Loucy (cell line): ENCODE results near the gene CELA1.

ENCODE experiments used
- H2AFZ ChIP-seq: fragments of 200-600 bp; sonication (generic); 2 replicates; pipeline ENCODE4 v1.6.0; 2016; ENCODE audit warnings: antibody characterized with exemption, mild to moderate bottlenecking, low read length, moderate library complexity
- H3F3A ChIP-seq: fragments of 200-600 bp; 2 replicates; pipeline ENCODE4 v1.6.0; 2016; ENCODE audit warnings: antibody characterized with exemption, low read depth, mild to moderate bottlenecking
- H3K27me3 ChIP-seq: fragments of 200-600 bp; sonication (generic); 2 replicates; pipeline ENCODE4 v1.6.1; 2014; ENCODE audit warnings: low read length, mild to moderate bottlenecking; ENCODE audit not compliant: insufficient read depth, poor library complexity, severe bottlenecking
- H3K36me3 ChIP-seq: fragments of 200-600 bp; sonication (generic); 2 replicates; pipeline ENCODE4 v1.6.1; 2016; ENCODE audit warnings: low read length; ENCODE audit not compliant: insufficient read depth
- H3K4me1 ChIP-seq: fragments of 200-600 bp; sonication (generic); 2 replicates; pipeline ENCODE4 v1.5.1; 2014; ENCODE audit warnings: low read length, mild to moderate bottlenecking; ENCODE audit not compliant: insufficient read depth, poor library complexity, severe bottlenecking
- H3K4me2 ChIP-seq: fragments of 200-600 bp; sonication (generic); 2 replicates; pipeline ENCODE4 v1.6.0; 2014; ENCODE audit warnings: antibody characterized with exemption, low read length, low read depth, mild to moderate bottlenecking; ENCODE audit not compliant: poor library complexity, severe bottlenecking
- H3K4me3 ChIP-seq: fragments of 200-600 bp; sonication (generic); 2 replicates; pipeline ENCODE4 v1.5.1; 2014; ENCODE audit warnings: low read length, mild to moderate bottlenecking, mixed read lengths; ENCODE audit not compliant: poor library complexity, severe bottlenecking
- H3K79me2 ChIP-seq: fragments of 200-600 bp; sonication (generic); 2 replicates; pipeline ENCODE4 v1.6.1; 2014; ENCODE audit warnings: low read length; ENCODE audit not compliant: insufficient read depth
- H3K9ac ChIP-seq: fragments of 200-600 bp; sonication (generic); 2 replicates; pipeline ENCODE4 v1.6.0; 2014; ENCODE audit warnings: mild to moderate bottlenecking, low read depth, low read length, moderate library complexity; ENCODE audit not compliant: poor library complexity, severe bottlenecking
- H3K9me2 ChIP-seq: fragments of 200-600 bp; sonication (generic); replicated peaks from 2 replicates; pipeline ENCODE4 v1.6.1; 2016; ENCODE audit warnings: low read depth, low read length, mixed read lengths
- H3K9me3 ChIP-seq: fragments of 200-600 bp; sonication (generic); 2 replicates; pipeline ENCODE4 v1.6.1; 2014; ENCODE audit warnings: mild to moderate bottlenecking, antibody characterized with exemption, low read length, low read depth; ENCODE audit not compliant: insufficient read depth
- H4K20me1 ChIP-seq: fragments of 200-600 bp; sonication (generic); 2 replicates; pipeline ENCODE4 v1.6.0; 2014; ENCODE audit warnings: antibody characterized with exemption, low read length, mild to moderate bottlenecking; ENCODE audit not compliant: insufficient read depth, poor library complexity, severe bottlenecking
- CTCF ChIP-seq: fragments of 200-600 bp; sonication (generic); conservative IDR thresholded peaks from 2 replicates; pipeline ENCODE4 v1.5.1; 2014; ENCODE audit warnings: mild to moderate bottlenecking, antibody characterized with exemption, low read length
- EZH2phosphoT487 ChIP-seq: fragments of 200-600 bp; IDR thresholded peaks from 2 replicates; pipeline ENCODE4 v1.6.1; 2018; ENCODE audit warnings: antibody characterized with exemption, mild to moderate bottlenecking, moderate library complexity, borderline replicate concordance

CELA1 gene

DNA sequence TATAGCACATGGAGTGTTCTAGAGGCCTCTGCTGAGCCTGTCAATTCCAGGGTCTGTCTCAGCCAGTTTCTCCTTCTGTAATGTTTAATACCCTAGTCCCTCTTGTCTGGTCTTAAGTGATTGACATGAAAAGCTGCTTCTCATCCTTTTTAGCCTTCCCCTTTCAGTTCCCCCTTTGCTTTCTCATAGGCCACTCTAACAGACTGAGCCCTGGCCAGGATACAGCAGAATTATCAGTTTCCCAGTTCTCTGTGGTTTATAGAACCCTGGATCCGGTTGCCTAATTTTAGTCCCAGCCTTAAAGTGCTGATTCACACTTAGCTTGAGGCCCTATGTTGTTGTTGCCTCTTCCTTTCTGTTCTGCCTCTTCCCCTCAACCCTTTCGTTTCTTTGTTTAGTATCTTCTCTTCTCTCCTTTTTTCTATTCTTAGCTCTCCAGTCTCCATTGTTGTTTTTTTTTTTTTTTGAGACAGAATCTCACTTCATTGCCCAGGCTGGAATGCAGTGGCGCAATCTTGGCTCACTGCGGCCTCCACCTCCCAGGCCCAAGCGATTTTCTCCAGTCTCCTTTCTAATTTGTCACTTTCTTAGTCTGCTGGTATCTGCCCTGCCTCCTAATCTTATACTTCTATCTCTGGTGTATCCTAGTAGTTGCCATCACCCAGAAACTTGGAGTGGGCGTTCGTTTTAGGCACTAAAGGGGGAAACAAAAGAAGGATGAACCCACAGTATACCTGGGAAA, 19.6 kb downstream of the CELA1 start:
- peaks cover 7% of the 10 kb centered on the region for H3F3A ChIP-seq
- H3K9me3 ChIP-seq = no peaks in the 10 kb centered on the region
- H3K9ac ChIP-seq = peak overlapping the region; percentile 73
- H3K4me1 ChIP-seq = peaks cover 69% of the 10 kb centered on the region
- peaks cover 25% of the 10 kb centered on the region for H3K79me2 ChIP-seq
- 0 out of 2 replicates have a peak overlapping the region, but pooled peaks have one; percentile 8 for H2AFZ ChIP-seq
- no peaks in the 10 kb centered on the region for H3K36me3 ChIP-seq
- TF ChIP-seq EZH2phosphoT487 (no peak), CTCF (no peak)
- H3K27me3 ChIP-seq = no peaks in the 10 kb centered on the region
- H4K20me1 ChIP-seq = no peaks in the 10 kb centered on the region
- H3K9me2 ChIP-seq = no peaks in the 10 kb centered on the region
- H3K4me3 ChIP-seq = peak overlapping the region; percentile 61
- peak overlapping the region; percentile 79 for H3K4me2 ChIP-seq

GRCh38 chr12:51324953-51325352, 21.5 kb downstream of the CELA1 start:
- H3K4me1 ChIP-seq = peaks cover 84% of the 10 kb centered on the region
- no peaks in the 10 kb centered on the region for H3K36me3 ChIP-seq
- no peak overlapping the region for H3K4me2 ChIP-seq
- H3K9me3 ChIP-seq = no peaks in the 10 kb centered on the region
- H3K9me2 ChIP-seq = no peaks in the 10 kb centered on the region
- H3K27me3 ChIP-seq = no peaks in the 10 kb centered on the region
- no peak overlapping the region for H2AFZ ChIP-seq
- peaks cover 44% of the 10 kb centered on the region for H3K79me2 ChIP-seq
- TF ChIP-seq EZH2phosphoT487 (no peak), CTCF (no peak)
- H3F3A ChIP-seq = peaks cover 11% of the 10 kb centered on the region
- H4K20me1 ChIP-seq = no peaks in the 10 kb centered on the region
- no peak overlapping the region for H3K4me3 ChIP-seq
- H3K9ac ChIP-seq = peak overlapping the region; percentile 4

- Histone ChIP-seq H3K27me3 (no peaks in the 10 kb centered on the region), H3F3A (peaks cover 18% of the 10 kb centered on the region), H3K79me2 (peaks cover 47% of the 10 kb centered on the region), H3K9ac (peak within 1 kb of the TSS; percentile 100), H3K4me3 (peak within 1 kb of the TSS; percentile 86), H2AFZ (no peak within 1 kb of the TSS), H3K9me2 (no peaks in the 10 kb centered on the region), H3K36me3 (no peaks in the 10 kb centered on the region), H3K4me2 (peak within 1 kb of the TSS; percentile 83), H4K20me1 (no peaks in the 10 kb centered on the region), H3K4me1 (peaks cover 84% of the 10 kb centered on the region), H3K9me3 (no peaks in the 10 kb centered on the region)
- TF ChIP-seq CTCF (no peak), EZH2phosphoT487 (no peak)
Measured at GRCh38 chr12:51323966-51324895, 22.2 kb downstream of the CELA1 start, which contains the start of gene BIN2. Gene BIN2 (minus strand): TSS chr12:51324174. CDS start chr12:51324102, 72 bp downstream.
